HG03064 (cell line): ENCODE results near the gene TOB2.

Experiments
- ATAC-seq: cut with Tn5 transposase; IDR thresholded peaks from one replicate; pipeline ENCODE4 v1.9.1; 2021; ENCODE audit warnings: low read depth; ENCODE audit not compliant: unreplicated experiment

Gene TOB2

GRCh38 chr22:41395531-41396240 lies 50.9 kb downstream of the TOB2 start:
- ATAC-seq, result no peak

DNA sequence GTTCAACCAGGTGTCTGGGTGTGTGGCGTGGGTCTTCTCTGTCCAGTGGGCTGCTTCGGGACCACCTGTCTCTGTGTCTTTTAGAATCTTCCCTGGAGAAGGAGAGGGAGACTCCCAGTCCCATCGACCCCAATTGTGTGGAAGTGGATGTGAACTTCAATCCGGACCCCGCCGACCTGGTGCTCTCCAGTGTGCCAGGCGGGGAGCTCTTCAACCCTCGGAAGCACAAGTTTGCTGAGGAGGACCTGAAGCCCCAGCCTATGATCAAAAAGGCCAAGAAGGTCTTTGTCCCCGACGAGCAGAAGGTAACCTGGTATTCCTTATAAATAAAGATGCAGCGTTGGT lies 52.6 kb downstream of the TOB2 start:
- ATAC-seq, result no peak

DNA sequence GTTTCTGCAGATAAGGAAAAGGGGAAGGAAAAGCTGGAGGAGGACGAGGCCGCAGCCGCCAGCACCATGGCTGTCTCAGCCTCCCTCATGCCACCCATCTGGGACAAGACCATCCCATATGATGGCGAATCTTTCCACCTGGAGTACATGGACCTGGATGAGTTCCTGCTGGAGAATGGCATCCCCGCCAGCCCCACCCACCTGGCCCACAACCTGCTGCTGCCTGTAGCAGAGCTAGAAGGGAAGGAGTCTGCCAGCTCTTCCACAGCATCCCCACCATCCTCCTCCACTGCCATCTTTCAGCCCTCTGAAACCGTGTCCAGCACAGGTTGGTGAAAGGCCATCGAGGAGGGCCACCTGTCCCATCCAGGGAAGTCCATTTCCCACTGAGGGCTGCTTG lies 59.3 kb downstream of the TOB2 start:
- no peak for ATAC-seq

DNA sequence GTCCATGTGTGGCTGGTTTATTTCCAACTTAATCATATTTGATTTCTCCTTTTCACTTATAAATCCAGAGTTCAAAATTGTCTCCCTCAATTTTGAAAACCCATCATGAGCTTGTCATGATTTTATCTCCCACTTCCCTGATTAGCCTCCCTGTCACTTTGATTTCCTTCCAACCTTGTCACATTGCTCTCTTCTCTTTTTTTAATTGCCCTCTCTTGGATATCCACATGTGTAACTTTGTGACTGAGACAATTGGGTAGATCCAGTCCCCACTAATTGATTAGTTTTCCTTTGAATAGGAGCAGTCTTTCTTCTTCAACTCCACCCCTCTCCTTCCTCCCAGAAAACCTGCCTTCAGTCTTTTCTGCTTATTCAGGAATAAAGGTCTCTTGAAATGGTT lies 62.5 kb downstream of the TOB2 start:
- no peak for ATAC-seq
